Endothelial cell (in vitro differentiated cells): ENCODE data around the gene IGSF1. TPM values are rescaled to one million over a fixed set of nuclear protein-coding genes. Genes with fewer than 3 reads are reported as not detected.

Source experiments
- DNase-seq: peaks from one replicate; pipeline ENCODE4 v3.0.0; 2021; ENCODE audit warnings: low spot score
- H3K27ac Mint-ChIP-seq: one replicate; pipeline ENCODE4 v1.8.0; 2021; ENCODE audit warnings: mixed read lengths, inconsistent platforms; ENCODE audit not compliant: unreplicated experiment
- H3K27me3 Mint-ChIP-seq: one replicate; pipeline ENCODE4 v1.8.0; 2021; ENCODE audit warnings: mild to moderate bottlenecking, moderate library complexity, mixed read lengths, inconsistent platforms; ENCODE audit not compliant: unreplicated experiment
- H3K36me3 Mint-ChIP-seq: one replicate; pipeline ENCODE4 v1.8.0; 2021; ENCODE audit warnings: mild to moderate bottlenecking, low read depth, mixed read lengths, inconsistent platforms; ENCODE audit not compliant: unreplicated experiment
- H3K4me1 Mint-ChIP-seq: one replicate; pipeline ENCODE4 v1.8.0; 2021; ENCODE audit warnings: mild to moderate bottlenecking, mixed read lengths, inconsistent platforms; ENCODE audit not compliant: unreplicated experiment
- H3K4me3 Mint-ChIP-seq: one replicate; pipeline ENCODE4 v1.8.0; 2021; ENCODE audit warnings: mild to moderate bottlenecking, mixed read lengths, inconsistent platforms; ENCODE audit not compliant: unreplicated experiment
- H3K9me3 Mint-ChIP-seq: one replicate; pipeline ENCODE4 v1.8.0; 2021; ENCODE audit warnings: mixed read lengths, inconsistent platforms; ENCODE audit not compliant: unreplicated experiment
- CTCF ChIP-seq: fragments of 200-600 bp; sonication (generic); IDR thresholded peaks from one replicate; pipeline ENCODE4 v1.5.0; 2021; ENCODE audit warnings: antibody characterized with exemption; ENCODE audit not compliant: unreplicated experiment
- total RNA-seq: library from RNA; stranded (reverse); fragmentation: NEBNext Ultra II Directional; extraction: Animal tissue kit (Norgen Biotek cat#: 25700); gene quantifications from one replicate; pipeline ENCODE4 v1.2.1, GENCODE V29; 2021; ENCODE audit not compliant: unreplicated experiment

IGSF1 gene
- total RNA-seq, 1 donor from 2014 or later, result 1.1 TPM

- Mint-ChIP-seq H3K9me3 (no peaks in the 10 kb centered on the region), H3K27me3 (no peaks in the 10 kb centered on the region), H3K36me3 (no peaks in the 10 kb centered on the region), H3K4me3 (peak overlapping the region; percentile 86), H3K4me1 (peaks cover 3% of the 10 kb centered on the region), H3K27ac (no peak overlapping the region)
- no peak for DNase-seq
- TF ChIP-seq CTCF, result no peak
Observed at GRCh38 chrX:131288188-131288587, 918 bp downstream of the IGSF1 start.

- H3K27me3 Mint-ChIP-seq, result no peaks in the 10 kb centered on the region
- DNase-seq, result no peak
- no peak overlapping the region for H3K27ac Mint-ChIP-seq
- TF ChIP-seq CTCF, result no peak
- H3K36me3 Mint-ChIP-seq, result no peaks in the 10 kb centered on the region
- no peak overlapping the region for H3K4me3 Mint-ChIP-seq
- peaks cover 3% of the 10 kb centered on the region for H3K4me1 Mint-ChIP-seq
- no peaks in the 10 kb centered on the region for H3K9me3 Mint-ChIP-seq
Observed at GRCh38 chrX:131287560-131288179, 1.4 kb downstream of the IGSF1 start.

GRCh38 chrX:131279617-131280016, 9.5 kb downstream of the IGSF1 start:
- no peak overlapping the region for H3K4me3 Mint-ChIP-seq
- no peak for DNase-seq
- no peak for TF ChIP-seq CTCF
- H3K36me3 Mint-ChIP-seq, result no peaks in the 10 kb centered on the region
- H3K4me1 Mint-ChIP-seq, result no peaks in the 10 kb centered on the region
- no peaks in the 10 kb centered on the region for H3K9me3 Mint-ChIP-seq
- no peak overlapping the region for H3K27ac Mint-ChIP-seq
- no peaks in the 10 kb centered on the region for H3K27me3 Mint-ChIP-seq

GRCh38 chrX:131279197-131279596, 9.9 kb downstream of the IGSF1 start:
- DNase-seq, result no peak
- Mint-ChIP-seq H3K4me3 (no peak overlapping the region), H3K4me1 (no peaks in the 10 kb centered on the region), H3K27me3 (no peaks in the 10 kb centered on the region), H3K27ac (no peak overlapping the region), H3K9me3 (no peaks in the 10 kb centered on the region), H3K36me3 (no peaks in the 10 kb centered on the region)
- no peak for TF ChIP-seq CTCF

GRCh38 chrX:131277543-131278136, 11.5 kb downstream of the IGSF1 start:
- no peak for TF ChIP-seq CTCF
- no peaks in the 10 kb centered on the region for H3K9me3 Mint-ChIP-seq
- H3K36me3 Mint-ChIP-seq, result no peaks in the 10 kb centered on the region
- no peaks in the 10 kb centered on the region for H3K27me3 Mint-ChIP-seq
- DNase-seq, result no peak
- no peak overlapping the region for H3K27ac Mint-ChIP-seq
- H3K4me3 Mint-ChIP-seq, result no peak overlapping the region
- no peaks in the 10 kb centered on the region for H3K4me1 Mint-ChIP-seq
